Fibroblast of pulmonary artery (primary cell): ENCODE results near the gene CACNA1C.

Experiments used
- DNase-seq: peaks from one replicate; pipeline ENCODE4 v3.0.0-alpha.2; 2010; ENCODE audit warnings: low read depth
- H3K4me3 ChIP-seq: replicated peaks from 2 replicates; pipeline ENCODE4 v1.5.1; 2011; ENCODE audit warnings: low read depth, mild to moderate bottlenecking, control low read depth, low read length, moderate library complexity
- TF ChIP-seq, protein P1 (sequence below): IDR thresholded peaks from 2 replicates; pipeline ENCODE4 v1.5.1; 2011; ENCODE audit warnings: mild to moderate bottlenecking, control low read depth, low read length, inconsistent platforms; ENCODE audit errors: missing control alignments

Gene CACNA1C

DNA sequence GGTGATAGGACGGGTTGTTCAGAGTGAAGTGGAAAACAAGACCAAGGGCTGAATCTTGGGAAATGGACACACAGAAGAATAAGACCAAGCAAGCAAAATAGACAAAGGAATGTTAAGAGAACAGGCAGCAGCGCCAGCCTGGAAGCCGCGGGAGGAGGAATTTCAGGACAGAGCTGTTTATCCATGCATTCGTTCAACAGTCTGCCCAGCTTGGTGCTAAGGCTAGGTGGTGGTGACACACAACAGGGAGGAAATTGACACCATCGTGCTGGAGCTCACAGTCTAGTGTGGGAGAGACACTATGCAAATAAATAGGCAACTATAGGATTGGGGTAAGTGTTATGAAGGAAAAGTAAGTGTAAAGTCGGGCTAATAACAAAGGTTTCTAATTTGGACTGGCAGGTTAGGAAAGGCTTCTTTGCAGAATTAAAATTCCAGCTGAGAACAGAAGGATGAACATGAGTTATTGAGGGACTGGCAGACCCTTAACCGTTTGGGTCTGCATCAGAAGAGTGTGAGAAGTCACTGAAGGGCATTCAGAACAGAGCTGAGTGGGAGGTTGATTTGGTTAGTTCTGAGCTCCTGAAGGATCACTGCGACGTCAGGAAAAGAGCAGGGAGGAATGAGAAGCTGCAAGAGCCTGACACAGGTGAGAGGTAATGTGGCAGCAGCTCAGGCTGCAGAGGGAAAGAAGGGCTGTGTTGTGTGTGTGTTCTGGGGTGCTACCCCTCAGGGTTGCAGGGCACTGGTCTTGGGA is 499.4 kb downstream of the CACNA1C start:
- TF ChIP-seq, protein P1, sequence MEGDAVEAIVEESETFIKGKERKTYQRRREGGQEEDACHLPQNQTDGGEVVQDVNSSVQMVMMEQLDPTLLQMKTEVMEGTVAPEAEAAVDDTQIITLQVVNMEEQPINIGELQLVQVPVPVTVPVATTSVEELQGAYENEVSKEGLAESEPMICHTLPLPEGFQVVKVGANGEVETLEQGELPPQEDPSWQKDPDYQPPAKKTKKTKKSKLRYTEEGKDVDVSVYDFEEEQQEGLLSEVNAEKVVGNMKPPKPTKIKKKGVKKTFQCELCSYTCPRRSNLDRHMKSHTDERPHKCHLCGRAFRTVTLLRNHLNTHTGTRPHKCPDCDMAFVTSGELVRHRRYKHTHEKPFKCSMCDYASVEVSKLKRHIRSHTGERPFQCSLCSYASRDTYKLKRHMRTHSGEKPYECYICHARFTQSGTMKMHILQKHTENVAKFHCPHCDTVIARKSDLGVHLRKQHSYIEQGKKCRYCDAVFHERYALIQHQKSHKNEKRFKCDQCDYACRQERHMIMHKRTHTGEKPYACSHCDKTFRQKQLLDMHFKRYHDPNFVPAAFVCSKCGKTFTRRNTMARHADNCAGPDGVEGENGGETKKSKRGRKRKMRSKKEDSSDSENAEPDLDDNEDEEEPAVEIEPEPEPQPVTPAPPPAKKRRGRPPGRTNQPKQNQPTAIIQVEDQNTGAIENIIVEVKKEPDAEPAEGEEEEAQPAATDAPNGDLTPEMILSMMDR, result no peak
- H3K4me3 ChIP-seq, result no peak overlapping the region
- DNase-seq, result no peak

DNA sequence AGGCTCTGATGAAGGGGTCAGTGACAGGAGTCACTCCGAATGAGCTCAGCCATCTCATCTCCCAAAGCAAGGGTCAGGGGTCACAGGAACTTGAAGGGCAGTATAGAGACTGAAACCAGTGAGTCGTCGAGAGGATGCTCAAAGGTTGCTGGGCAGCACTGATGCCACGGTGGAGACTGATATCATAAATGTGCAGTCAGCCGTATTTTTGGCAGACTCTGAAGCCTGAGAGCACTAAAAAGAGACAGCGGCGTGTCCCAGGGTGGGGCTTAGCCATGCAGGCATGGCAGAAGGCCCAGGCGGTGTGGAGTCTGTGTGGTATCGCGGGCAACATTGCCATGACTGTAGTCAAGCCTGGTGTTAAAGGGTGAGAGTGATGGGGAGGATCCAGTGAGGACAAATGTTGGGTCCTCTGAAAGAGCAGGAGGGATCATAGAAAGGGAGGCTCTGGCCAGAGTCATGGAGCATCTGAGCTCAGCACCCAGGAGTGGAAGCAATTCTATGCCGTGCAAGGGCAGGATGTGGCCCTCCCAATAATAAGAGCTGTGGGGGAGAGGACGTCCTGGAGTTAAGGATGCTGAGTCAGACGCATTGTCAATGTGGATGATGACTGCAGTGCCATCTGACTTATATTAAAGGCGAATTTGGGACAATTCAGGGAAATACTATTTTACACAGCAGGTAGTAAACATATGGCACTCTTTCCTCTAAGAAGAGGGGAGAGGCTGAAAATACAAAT is 500.8 kb downstream of the CACNA1C start:
- TF ChIP-seq, protein P1, result no peak
- peak; percentile 21 for DNase-seq
- H3K4me3 ChIP-seq, result no peak overlapping the region

DNA sequence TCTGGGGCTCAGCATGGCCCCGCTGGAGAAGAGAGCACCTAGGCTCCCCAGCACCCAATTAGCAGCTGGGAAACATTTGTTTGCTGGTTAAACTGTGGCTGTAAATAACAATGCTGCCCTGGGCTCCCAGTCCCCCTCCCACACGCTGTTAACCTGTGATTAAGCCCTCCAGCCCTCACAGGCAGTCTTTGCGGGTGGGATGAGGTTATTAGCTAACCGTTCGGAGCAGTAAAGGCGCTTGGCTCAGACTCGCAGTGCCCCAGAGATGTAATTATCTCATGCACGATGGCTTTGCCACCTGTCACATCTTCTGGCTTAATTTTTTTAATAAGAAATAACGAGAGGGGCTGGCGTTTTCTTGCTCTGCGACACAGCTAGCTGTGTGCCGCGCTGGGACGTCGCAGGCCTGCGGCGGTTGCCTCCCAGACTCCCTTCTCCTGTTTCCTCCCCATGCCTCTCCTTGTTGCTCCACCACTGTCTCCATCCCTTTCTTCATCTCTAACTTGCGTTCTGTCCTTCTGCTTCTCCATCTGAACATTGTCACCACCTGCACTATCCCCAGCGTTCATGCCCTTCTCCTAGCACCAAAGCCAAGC is 502.8 kb downstream of the CACNA1C start:
- no peak overlapping the region for H3K4me3 ChIP-seq
- TF ChIP-seq, protein P1, result no peak
- no peak for DNase-seq

DNA sequence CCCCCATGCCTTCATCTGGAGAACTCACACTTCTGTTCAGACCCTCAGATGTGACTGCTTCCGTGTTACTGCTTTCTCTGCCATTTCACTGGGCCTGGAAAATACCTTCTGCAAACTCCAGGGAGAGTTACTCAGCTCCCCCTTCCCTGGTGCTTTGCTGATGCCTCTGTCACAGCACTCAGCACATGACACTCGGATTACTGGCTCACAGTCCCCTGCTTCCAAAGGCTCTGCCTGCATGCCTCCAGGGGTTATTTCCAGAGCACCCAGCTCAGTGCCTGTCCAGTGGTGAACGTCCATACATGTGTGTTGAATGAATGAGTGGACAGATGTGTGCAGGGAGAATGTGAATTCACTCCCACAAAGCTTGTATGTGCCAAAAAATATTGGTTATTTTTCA is 504.8 kb downstream of the CACNA1C start:
- TF ChIP-seq, protein P1, result no peak
- no peak overlapping the region for H3K4me3 ChIP-seq
- no peak for DNase-seq

DNA sequence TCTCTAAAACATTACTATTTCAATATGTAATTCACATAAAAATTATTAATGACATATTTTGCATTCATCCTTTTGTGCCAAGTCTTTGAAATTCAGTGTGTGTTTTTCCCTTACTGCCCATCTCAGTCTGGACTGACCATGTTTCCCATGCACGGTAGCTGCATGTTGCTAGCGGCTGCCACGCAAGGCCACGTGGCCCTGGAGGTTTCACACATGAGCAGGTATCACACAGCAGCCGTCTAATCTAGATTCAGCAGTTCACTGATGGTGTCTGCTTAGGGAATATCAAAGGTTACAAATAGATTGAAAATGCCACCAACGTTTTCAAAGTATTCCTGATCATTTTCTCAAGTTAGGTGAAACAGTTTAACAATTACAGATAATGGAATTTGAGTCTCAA is 507.1 kb downstream of the CACNA1C start:
- DNase-seq, result no peak
- TF ChIP-seq, protein P1, result no peak
- no peak overlapping the region for H3K4me3 ChIP-seq

DNA sequence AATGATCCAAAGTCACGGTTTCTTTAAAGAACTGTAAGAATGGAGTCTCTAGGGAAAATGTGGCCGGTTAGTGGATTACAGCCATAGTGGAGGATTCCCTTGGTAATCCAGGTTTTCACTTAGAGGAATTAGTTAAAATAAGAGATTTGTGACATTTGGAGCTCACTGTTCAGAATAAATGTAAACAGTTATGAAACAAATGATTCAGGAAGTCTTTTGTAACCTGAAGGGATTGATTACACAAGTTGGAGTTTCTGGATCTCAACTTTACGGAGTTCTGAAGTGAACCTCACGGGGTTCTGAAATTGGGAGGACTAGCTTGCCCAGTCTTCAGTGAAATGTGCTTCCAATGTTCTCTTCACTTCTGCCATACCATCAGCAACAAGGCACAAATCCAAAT is 507.6 kb downstream of the CACNA1C start:
- H3K4me3 ChIP-seq, result no peak overlapping the region
- no peak for DNase-seq
- TF ChIP-seq, protein P1, result no peak
